HepG2 (cell line): ENCODE data around the gene RNF40. TPM values are rescaled to one million over a fixed set of nuclear protein-coding genes. Genes with fewer than 3 reads are reported as not detected.
A peak's percentile ranks its signal among the peaks of the same experiment; 100 is the strongest.

Experiments
- AGO2 ChIP-seq: fragments of 200-400 bp; formaldehyde crosslinking; optimal IDR thresholded peaks from 2 replicates; pipeline ENCODE3; 2017; ENCODE audit warnings: mild to moderate bottlenecking, low read depth, low read length, moderate library complexity
- AKAP8 ChIP-seq: sonication (generic); formaldehyde crosslinking; IDR thresholded peaks from 2 replicates; pipeline ENCODE4 v1.5.1; 2020; ENCODE audit warnings: mild to moderate bottlenecking, missing genetic modification reagents
- ETV5 ChIP-seq: IDR thresholded peaks from 2 replicates; pipeline ENCODE4 v1.6.1; 2018; ENCODE audit warnings: missing biosample characterization, missing genetic modification reagents, inconsistent platforms, borderline replicate concordance
- FOXP1 ChIP-seq, 2 experiments: fragments of 450-650 bp in 1 of 2; IDR thresholded peaks; 2 replicates each; pipeline ENCODE4 v1.6.1; 2017 to 2018; ENCODE audit warnings: antibody characterized with exemption in 1 of 2
- KLF13 ChIP-seq: sonication (generic); formaldehyde crosslinking; IDR thresholded peaks from 2 replicates; pipeline ENCODE4 v1.4.0; 2020; ENCODE audit warnings: mild to moderate bottlenecking, missing genetic modification reagents
- MEIS2 ChIP-seq: sonication (generic); formaldehyde crosslinking; IDR thresholded peaks from 2 replicates; pipeline ENCODE4 v1.9.0; 2021; ENCODE audit warnings: mild to moderate bottlenecking, missing genetic modification reagents
- MTA3 ChIP-seq: sonication (generic); formaldehyde crosslinking; IDR thresholded peaks from 2 replicates; pipeline ENCODE4 v1.4.0; 2020; ENCODE audit warnings: missing genetic modification reagents
- NAIF1 ChIP-seq: sonication (generic); formaldehyde crosslinking; IDR thresholded peaks from 2 replicates; pipeline ENCODE4 v1.5.0; 2020; ENCODE audit warnings: mild to moderate bottlenecking, missing genetic modification reagents, borderline replicate concordance
- NFRKB ChIP-seq: fragments of 450-650 bp; IDR thresholded peaks from 2 replicates; pipeline ENCODE4 v1.6.1; 2017
- NONO ChIP-seq, 2 experiments: fragments of 450-650 bp in 1 of 2; sonication (generic) in 1 of 2; formaldehyde crosslinking in 1 of 2; IDR thresholded peaks in 1 of 2; conservative IDR thresholded peaks in 1 of 2; 2 replicates each; pipeline versions ENCODE4 v1.6.1 to v1.8.0; 2017 to 2022; ENCODE audit warnings: mild to moderate bottlenecking in 1 of 2, missing genetic modification reagents in 1 of 2, moderate library complexity in 1 of 2
- POLR2AphosphoS5 ChIP-seq: IDR thresholded peaks from 2 replicates; pipeline ENCODE4 v1.6.1; 2012; ENCODE audit warnings: low read depth, low read length
- RBM39 ChIP-seq: fragments of 200-400 bp; formaldehyde crosslinking; IDR thresholded peaks from one replicate; pipeline ENCODE4 v1.6.1; 2018; ENCODE audit warnings: antibody characterized with exemption, mild to moderate bottlenecking, low read depth, low read length; ENCODE audit not compliant: poor library complexity, severe bottlenecking
- SMARCC2 ChIP-seq: fragments of 450-650 bp; IDR thresholded peaks from 2 replicates; pipeline ENCODE4 v1.6.1; 2017; ENCODE audit warnings: antibody characterized with exemption, mild to moderate bottlenecking
- TP53 ChIP-seq: sonication (generic); formaldehyde crosslinking; conservative IDR thresholded peaks from 2 replicates; pipeline ENCODE4 v1.4.0; 2020; ENCODE audit warnings: missing genetic modification reagents
- ZC3H13 ChIP-seq: sonication (generic); formaldehyde crosslinking; IDR thresholded peaks from 2 replicates; pipeline ENCODE4 v1.8.1; 2023; ENCODE audit warnings: mild to moderate bottlenecking, missing genetic modification reagents, moderate library complexity
- ZFP36L1 ChIP-seq: sonication (generic); formaldehyde crosslinking; IDR thresholded peaks from 2 replicates; pipeline ENCODE4 v1.8.0; 2022; ENCODE audit warnings: mild to moderate bottlenecking, missing genetic modification reagents, moderate library complexity
- ZFY ChIP-seq: sonication (generic); formaldehyde crosslinking; IDR thresholded peaks from 2 replicates; pipeline ENCODE4 v1.4.0; 2020; ENCODE audit warnings: missing genetic modification reagents
- ZKSCAN8 ChIP-seq: IDR thresholded peaks from 2 replicates; pipeline ENCODE4 v1.6.1; 2016; ENCODE audit warnings: borderline replicate concordance, missing genetic modification reagents, missing compliant biosample characterization
- ZNF136 ChIP-seq: sonication (generic); formaldehyde crosslinking; IDR thresholded peaks from 2 replicates; pipeline ENCODE4 v1.8.1; 2022; ENCODE audit warnings: low read depth, mild to moderate bottlenecking, moderate library complexity, missing genetic modification reagents
- ZNF329 ChIP-seq: sonication (generic); formaldehyde crosslinking; IDR thresholded peaks from 2 replicates; pipeline ENCODE4 v1.9.0; 2021; ENCODE audit warnings: low read depth, mild to moderate bottlenecking, missing genetic modification reagents
- ZNF510 ChIP-seq: sonication (generic); formaldehyde crosslinking; IDR thresholded peaks from 2 replicates; pipeline ENCODE4 v1.4.0; 2020; ENCODE audit warnings: low read depth, mild to moderate bottlenecking, missing genetic modification reagents
- ZNF75D ChIP-seq: sonication (generic); formaldehyde crosslinking; IDR thresholded peaks from 2 replicates; pipeline ENCODE4 v1.8.1; 2023; ENCODE audit warnings: missing genetic modification reagents, mild to moderate bottlenecking, borderline replicate concordance
- polyA plus RNA-seq, 8 experiments: library from polyadenylated mRNA; depleted of rRNA in 3 of 8; stranded (reverse) in 7 of 8; unstranded in 1 of 8; fragments of >200 nt; fragmentation: Illumina TruSeq in 4 of 8; extraction: Trizol in 4 of 8; gene quantifications; 2 replicates each; pipeline versions ENCODE4 v1.2.1 to v1.2.3, GENCODE V29; 2011 to 2016; ENCODE audit warnings: low read depth in 4 of 8, missing spikeins in 1 of 8, mixed read lengths in 1 of 8; ENCODE audit not compliant: insufficient read depth in 1 of 8
- total RNA-seq, 5 experiments: library from RNA; depleted of rRNA; stranded (reverse); fragments of >200 nt; fragmentation: Illumina TruSeq; extraction: Trizol; gene quantifications; 2 replicates each; pipeline ENCODE4 v1.2.3, GENCODE V29; 2016; ENCODE audit warnings: low read depth in 1 of 5
- TF ChIP-seq, protein P1 (sequence below): sonication (generic); formaldehyde crosslinking; IDR thresholded peaks from 2 replicates; pipeline ENCODE4 v1.8.0; 2022; ENCODE audit warnings: missing genetic modification reagents, mild to moderate bottlenecking, moderate library complexity, borderline replicate concordance
- TF ChIP-seq, protein P2 (sequence below): fragments of 450-650 bp; IDR thresholded peaks from 2 replicates; pipeline ENCODE4 v1.6.1; 2016
- TF ChIP-seq, protein P3 (sequence below): sonication (generic); formaldehyde crosslinking; IDR thresholded peaks from 2 replicates; pipeline ENCODE4 v1.4.0; 2020; ENCODE audit warnings: mild to moderate bottlenecking, missing genetic modification reagents
- TF ChIP-seq, protein P4 (sequence below): IDR thresholded peaks from 2 replicates; pipeline ENCODE4 v1.6.1; 2016; ENCODE audit warnings: mild to moderate bottlenecking

RNF40 gene
- total and polyA plus RNA-seq, 2 of the 13 experiments (the other 11 are each of a cell fraction or from before 2014, with no cell fraction given): 84.0 to 85.6 TPM

DNA sequence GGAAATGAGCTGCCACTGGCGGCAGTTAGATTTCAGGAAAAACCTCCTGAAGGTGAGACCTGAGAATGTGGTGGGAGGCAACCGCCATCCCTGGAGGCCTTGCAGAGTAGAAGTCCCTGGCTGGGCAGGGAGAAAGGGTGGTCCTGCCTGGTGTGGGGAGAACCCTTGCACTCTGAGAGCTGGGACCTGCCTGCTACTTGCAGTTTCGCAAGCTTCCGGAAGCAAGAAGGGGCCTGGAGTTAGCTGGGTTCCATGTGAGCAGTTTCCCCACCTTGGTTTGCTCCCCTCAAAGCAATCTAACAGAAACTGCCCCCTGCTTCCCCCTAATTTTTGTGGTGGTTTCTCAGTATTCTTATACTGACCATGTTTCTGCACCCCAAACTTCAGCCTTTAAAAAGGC is 18.4 kb downstream of the RNF40 start (continued):
- TF ChIP-seq, protein P1, sequence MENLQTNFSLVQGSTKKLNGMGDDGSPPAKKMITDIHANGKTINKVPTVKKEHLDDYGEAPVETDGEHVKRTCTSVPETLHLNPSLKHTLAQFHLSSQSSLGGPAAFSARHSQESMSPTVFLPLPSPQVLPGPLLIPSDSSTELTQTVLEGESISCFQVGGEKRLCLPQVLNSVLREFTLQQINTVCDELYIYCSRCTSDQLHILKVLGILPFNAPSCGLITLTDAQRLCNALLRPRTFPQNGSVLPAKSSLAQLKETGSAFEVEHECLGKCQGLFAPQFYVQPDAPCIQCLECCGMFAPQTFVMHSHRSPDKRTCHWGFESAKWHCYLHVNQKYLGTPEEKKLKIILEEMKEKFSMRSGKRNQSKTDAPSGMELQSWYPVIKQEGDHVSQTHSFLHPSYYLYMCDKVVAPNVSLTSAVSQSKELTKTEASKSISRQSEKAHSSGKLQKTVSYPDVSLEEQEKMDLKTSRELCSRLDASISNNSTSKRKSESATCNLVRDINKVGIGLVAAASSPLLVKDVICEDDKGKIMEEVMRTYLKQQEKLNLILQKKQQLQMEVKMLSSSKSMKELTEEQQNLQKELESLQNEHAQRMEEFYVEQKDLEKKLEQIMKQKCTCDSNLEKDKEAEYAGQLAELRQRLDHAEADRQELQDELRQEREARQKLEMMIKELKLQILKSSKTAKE (CRISPR knock-in tag): no peak
- TF ChIP-seq TP53 (CRISPR knock-in tag): no peak
- TF ChIP-seq ZKSCAN8 (CRISPR knock-in tag): no peak
- TF ChIP-seq ZNF329 (CRISPR knock-in tag): no peak
- no peak for TF ChIP-seq RBM39
- TF ChIP-seq NONO (IDR thresholded peaks at IDR 0.05): no peak
- no peak for TF ChIP-seq NONO (CRISPR knock-in tag; conservative IDR thresholded peaks at IDR 0.05)
- TF ChIP-seq, protein P2, sequence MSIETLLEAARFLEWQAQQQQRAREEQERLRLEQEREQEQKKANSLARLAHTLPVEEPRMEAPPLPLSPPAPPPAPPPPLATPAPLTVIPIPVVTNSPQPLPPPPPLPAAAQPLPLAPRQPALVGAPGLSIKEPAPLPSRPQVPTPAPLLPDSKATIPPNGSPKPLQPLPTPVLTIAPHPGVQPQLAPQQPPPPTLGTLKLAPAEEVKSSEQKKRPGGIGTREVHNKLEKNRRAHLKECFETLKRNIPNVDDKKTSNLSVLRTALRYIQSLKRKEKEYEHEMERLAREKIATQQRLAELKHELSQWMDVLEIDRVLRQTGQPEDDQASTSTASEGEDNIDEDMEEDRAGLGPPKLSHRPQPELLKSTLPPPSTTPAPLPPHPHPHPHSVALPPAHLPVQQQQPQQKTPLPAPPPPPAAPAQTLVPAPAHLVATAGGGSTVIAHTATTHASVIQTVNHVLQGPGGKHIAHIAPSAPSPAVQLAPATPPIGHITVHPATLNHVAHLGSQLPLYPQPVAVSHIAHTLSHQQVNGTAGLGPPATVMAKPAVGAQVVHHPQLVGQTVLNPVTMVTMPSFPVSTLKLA: no peak
- TF ChIP-seq MTA3: no peak
- TF ChIP-seq AKAP8 (CRISPR knock-in tag): no peak
- no peak for TF ChIP-seq SMARCC2
- TF ChIP-seq ZFY: 0 out of 2 replicates have a peak, but pooled peaks have one; percentile 12
- TF ChIP-seq FOXP1 (IDR thresholded peaks at IDR 0.05): no peak
- no peak for TF ChIP-seq FOXP1 (CRISPR knock-in tag; IDR thresholded peaks at IDR 0.05)
- TF ChIP-seq, protein P3, sequence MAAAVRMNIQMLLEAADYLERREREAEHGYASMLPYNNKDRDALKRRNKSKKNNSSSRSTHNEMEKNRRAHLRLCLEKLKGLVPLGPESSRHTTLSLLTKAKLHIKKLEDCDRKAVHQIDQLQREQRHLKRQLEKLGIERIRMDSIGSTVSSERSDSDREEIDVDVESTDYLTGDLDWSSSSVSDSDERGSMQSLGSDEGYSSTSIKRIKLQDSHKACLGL (CRISPR knock-in tag): no peak
- no peak for TF ChIP-seq ZNF136 (CRISPR knock-in tag)
- no peak for TF ChIP-seq NAIF1 (CRISPR knock-in tag)
- TF ChIP-seq ZFP36L1: no peak
- TF ChIP-seq AGO2: peak; percentile 48
- TF ChIP-seq, protein P4, sequence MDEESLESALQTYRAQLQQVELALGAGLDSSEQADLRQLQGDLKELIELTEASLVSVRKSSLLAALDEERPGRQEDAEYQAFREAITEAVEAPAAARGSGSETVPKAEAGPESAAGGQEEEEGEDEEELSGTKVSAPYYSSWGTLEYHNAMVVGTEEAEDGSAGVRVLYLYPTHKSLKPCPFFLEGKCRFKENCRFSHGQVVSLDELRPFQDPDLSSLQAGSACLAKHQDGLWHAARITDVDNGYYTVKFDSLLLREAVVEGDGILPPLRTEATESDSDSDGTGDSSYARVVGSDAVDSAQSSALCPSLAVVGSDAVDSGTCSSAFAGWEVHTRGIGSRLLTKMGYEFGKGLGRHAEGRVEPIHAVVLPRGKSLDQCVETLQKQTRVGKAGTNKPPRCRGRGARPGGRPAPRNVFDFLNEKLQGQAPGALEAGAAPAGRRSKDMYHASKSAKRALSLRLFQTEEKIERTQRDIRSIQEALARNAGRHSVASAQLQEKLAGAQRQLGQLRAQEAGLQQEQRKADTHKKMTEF (CRISPR knock-in tag): 0 out of 2 replicates have a peak, but pooled peaks have one; percentile 19
- no peak for TF ChIP-seq MEIS2 (CRISPR knock-in tag)
- TF ChIP-seq KLF13 (CRISPR knock-in tag): no peak
- no peak for TF ChIP-seq ZNF510 (CRISPR knock-in tag)
- TF ChIP-seq POLR2AphosphoS5: peak; percentile 15; the same call in 1 of the 2 replicates
- no peak for TF ChIP-seq NFRKB
- TF ChIP-seq ZC3H13 (CRISPR knock-in tag): peak; percentile 11
- TF ChIP-seq ETV5 (CRISPR knock-in tag): no peak
- TF ChIP-seq ZNF75D (CRISPR knock-in tag): no peak
